K562 (cell line): Measurements from ENCODE around the gene SPTBN4. TPM values are rescaled to one million over a fixed set of nuclear protein-coding genes. Genes with fewer than 3 reads are reported as not detected.

Experiments
- BRCA1 ChIP-seq, 2 experiments: fragments of 450-650 bp in 1 of 2; sonication (generic) in 1 of 2; formaldehyde crosslinking in 1 of 2; IDR thresholded peaks; 2 replicates each; pipeline versions ENCODE4 v1.5.0 to v1.6.1; 2017 to 2020; ENCODE audit warnings: mild to moderate bottlenecking in 1 of 2, missing genetic modification reagents in 1 of 2
- CBFA2T2 ChIP-seq: fragments of 450-650 bp; conservative IDR thresholded peaks from 2 replicates; pipeline ENCODE4 v1.6.1; 2017; ENCODE audit warnings: mild to moderate bottlenecking
- CEBPB ChIP-seq: fragments of 450-650 bp; IDR thresholded peaks from 2 replicates; pipeline ENCODE4 v1.6.1; 2016; ENCODE audit warnings: missing genetic modification characterization, missing compliant biosample characterization
- CHCHD3 ChIP-seq: fragments of 250-450 bp; sonication (Bioruptor Pico); IDR thresholded peaks from 2 replicates; pipeline ENCODE4 v2.1.2; 2022; ENCODE audit warnings: mild to moderate bottlenecking
- HLTF ChIP-seq: fragments of 450-650 bp; IDR thresholded peaks from 2 replicates; pipeline ENCODE4 v1.6.1; 2016
- MED1 ChIP-seq: sonication (generic); formaldehyde crosslinking; IDR thresholded peaks from 2 replicates; pipeline ENCODE4 v1.8.1; 2023; ENCODE audit warnings: missing genetic modification reagents, borderline replicate concordance
- MTA1 ChIP-seq: fragments of 450-650 bp; IDR thresholded peaks from 2 replicates; pipeline ENCODE4 v1.6.1; 2017; ENCODE audit warnings: borderline replicate concordance
- NR2C2 ChIP-seq, 2 experiments: fragments of 200-800 bp in 1 of 2; sonication (Bioruptor generic) in 1 of 2; sonication (generic) in 1 of 2; formaldehyde crosslinking in 1 of 2; IDR thresholded peaks; 2 replicates each; pipeline versions ENCODE4 v1.6.1 to v1.8.0; 2016 to 2022; ENCODE audit warnings: mild to moderate bottlenecking in 1 of 2, missing compliant biosample characterization in 1 of 2, missing genetic modification characterization in 1 of 2, missing genetic modification reagents in 1 of 2
- RB1 ChIP-seq: fragments of 450-650 bp; IDR thresholded peaks from 2 replicates; pipeline ENCODE4 v1.6.1; 2017; ENCODE audit warnings: low read depth, mild to moderate bottlenecking
- RBM15 ChIP-seq: fragments of 200-400 bp; formaldehyde crosslinking; IDR thresholded peaks from 2 replicates; pipeline ENCODE4 v1.6.1; 2018; ENCODE audit warnings: mild to moderate bottlenecking, low read length, moderate library complexity; ENCODE audit not compliant: insufficient read depth
- SMC3 ChIP-seq: conservative IDR thresholded peaks from 2 replicates; pipeline ENCODE4 v1.6.1; 2011; ENCODE audit warnings: low read depth, low read length, improper control_type of control experiment; ENCODE audit not compliant: insufficient read depth
- TCFL5 ChIP-seq: fragments of 250-450 bp; sonication (Bioruptor Pico); conservative IDR thresholded peaks from 2 replicates; pipeline ENCODE4 v1.6.1; 2021; ENCODE audit warnings: mild to moderate bottlenecking, moderate library complexity, matching md5 sums
- ZC3H11A ChIP-seq: IDR thresholded peaks from 2 replicates; pipeline ENCODE4 v1.6.1; 2012; ENCODE audit warnings: low read depth, low read length, improper control_type of control experiment
- ZNF347 ChIP-seq: fragments of 450-650 bp; formaldehyde crosslinking; IDR thresholded peaks from 2 replicates; pipeline ENCODE4 v1.4.0; 2020; ENCODE audit warnings: low read depth, mild to moderate bottlenecking, moderate library complexity
- ZNF695 ChIP-seq: fragments of 450-650 bp; formaldehyde crosslinking; IDR thresholded peaks from 2 replicates; pipeline ENCODE4 v1.4.0; 2020; ENCODE audit warnings: mild to moderate bottlenecking, moderate library complexity
- polyA plus RNA-seq, 8 experiments: library from polyadenylated mRNA; depleted of rRNA in 4 of 8; stranded (reverse) in 5 of 8; unstranded in 3 of 8; fragments of >200 nt; fragmentation: Nextera tagmentation in 2 of 8; fragmentation: Illumina TruSeq in 1 of 8; extraction: Ambion mirVana in 2 of 8; extraction: Trizol in 1 of 8; gene quantifications; 2 replicates each; pipeline versions ENCODE4 v1.2.1 to v1.2.3, GENCODE V29; 2011 to 2014; ENCODE audit warnings: inconsistent platforms in 1 of 8, missing spikeins in 1 of 8
- total RNA-seq, 7 experiments: library from RNA; depleted of rRNA in 6 of 7; stranded (reverse); fragments of >200 nt in 6 of 7; fragmentation: Illumina TruSeq in 2 of 7; extraction: Trizol in 2 of 7; gene quantifications; 2 replicates each; pipeline versions ENCODE4 v1.2.1 to v1.2.3, GENCODE V29; 2011 to 2021; ENCODE audit warnings: low replicate concordance in 1 of 7
- TF ChIP-seq, protein P1 (sequence below), 2 experiments: IDR thresholded peaks; 2 replicates each; pipeline ENCODE4 v1.6.1; 2012; ENCODE audit warnings: improper control_type of control experiment in 2 of 2, low read depth in 2 of 2, low read length in 2 of 2, borderline replicate concordance in 1 of 2
- TF ChIP-seq, protein P2 (sequence below): fragments of 450-650 bp; IDR thresholded peaks from 2 replicates; pipeline ENCODE4 v1.6.1; 2017; ENCODE audit warnings: antibody characterized with exemption
- TF ChIP-seq, protein P3 (sequence below): sonication (generic); formaldehyde crosslinking; IDR thresholded peaks from 2 replicates; pipeline ENCODE4 v1.8.0; 2022; ENCODE audit warnings: missing genetic modification reagents, mild to moderate bottlenecking, borderline replicate concordance

Gene SPTBN4
- total and polyA plus RNA-seq, 9 of the 15 experiments (the other 6 are each of a cell fraction or from before 2014, with no cell fraction given), result 0.01 to 1.5 (median 0.86) TPM

DNA sequence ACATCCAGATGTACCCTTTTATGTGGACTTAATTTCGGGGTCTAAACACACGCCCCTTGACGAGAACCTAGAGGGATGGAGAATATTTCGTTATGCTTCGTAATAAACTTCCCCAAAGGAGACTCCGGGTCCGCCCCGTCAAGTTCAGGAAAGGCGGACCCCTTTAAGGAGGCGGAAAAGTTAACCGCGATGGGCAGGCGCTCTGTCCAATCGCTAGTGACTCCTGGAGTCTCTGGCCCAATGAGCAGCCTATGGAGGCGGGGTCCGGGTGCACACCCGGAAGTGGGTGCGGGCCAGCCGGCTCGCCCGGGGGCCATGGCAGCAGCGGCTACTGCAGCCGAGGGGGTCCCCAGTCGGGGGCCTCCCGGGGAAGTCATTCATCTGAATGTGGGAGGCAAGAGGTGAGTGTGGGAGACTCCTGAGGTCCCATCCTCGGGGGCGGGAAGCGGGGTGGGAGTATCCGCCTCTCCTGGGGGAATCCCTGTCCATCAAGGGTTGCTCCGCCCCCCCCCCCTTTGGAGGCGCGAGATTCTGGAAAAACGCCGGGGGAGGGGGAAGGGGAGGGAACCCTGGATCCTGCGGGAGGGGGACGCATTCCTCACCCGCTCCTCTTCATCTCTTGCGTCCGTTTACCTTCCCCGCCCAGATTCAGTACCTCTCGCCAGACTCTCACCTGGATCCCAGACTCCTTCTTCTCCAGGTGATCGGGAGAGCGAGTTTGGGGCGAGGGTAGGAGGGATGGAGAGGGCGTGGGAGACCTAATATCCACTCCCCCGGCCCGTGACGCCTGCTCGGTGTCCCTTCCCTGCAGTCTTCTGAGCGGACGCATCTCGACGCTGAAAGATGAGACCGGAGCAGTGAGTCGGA is 110.0 kb downstream of the SPTBN4 start, which contains the start of gene SHKBP1 (continued):
- TF ChIP-seq TCFL5 (CRISPR knock-in tag) (no peak), ZNF695 (CRISPR knock-in tag) (no peak), NR2C2 (CRISPR knock-in tag; IDR thresholded peaks at IDR 0.05) (no peak), NR2C2 (tag; IDR thresholded peaks at IDR 0.05) (no peak), ZC3H11A (no peak), MTA1 (no peak), ZNF347 (CRISPR knock-in tag) (no peak), CHCHD3 (CRISPR knock-in tag) (no peak), RBM15 (no peak), CBFA2T2 (no peak), SMC3 (no peak), HLTF (no peak), CEBPB (no peak), RB1 (no peak; the same call in 1 of the 2 replicates), MED1 (CRISPR knock-in tag) (no peak), BRCA1 (IDR thresholded peaks at IDR 0.05) (no peak), BRCA1 (CRISPR knock-in tag; IDR thresholded peaks at IDR 0.05) (no peak)
- TF ChIP-seq, protein P1, sequence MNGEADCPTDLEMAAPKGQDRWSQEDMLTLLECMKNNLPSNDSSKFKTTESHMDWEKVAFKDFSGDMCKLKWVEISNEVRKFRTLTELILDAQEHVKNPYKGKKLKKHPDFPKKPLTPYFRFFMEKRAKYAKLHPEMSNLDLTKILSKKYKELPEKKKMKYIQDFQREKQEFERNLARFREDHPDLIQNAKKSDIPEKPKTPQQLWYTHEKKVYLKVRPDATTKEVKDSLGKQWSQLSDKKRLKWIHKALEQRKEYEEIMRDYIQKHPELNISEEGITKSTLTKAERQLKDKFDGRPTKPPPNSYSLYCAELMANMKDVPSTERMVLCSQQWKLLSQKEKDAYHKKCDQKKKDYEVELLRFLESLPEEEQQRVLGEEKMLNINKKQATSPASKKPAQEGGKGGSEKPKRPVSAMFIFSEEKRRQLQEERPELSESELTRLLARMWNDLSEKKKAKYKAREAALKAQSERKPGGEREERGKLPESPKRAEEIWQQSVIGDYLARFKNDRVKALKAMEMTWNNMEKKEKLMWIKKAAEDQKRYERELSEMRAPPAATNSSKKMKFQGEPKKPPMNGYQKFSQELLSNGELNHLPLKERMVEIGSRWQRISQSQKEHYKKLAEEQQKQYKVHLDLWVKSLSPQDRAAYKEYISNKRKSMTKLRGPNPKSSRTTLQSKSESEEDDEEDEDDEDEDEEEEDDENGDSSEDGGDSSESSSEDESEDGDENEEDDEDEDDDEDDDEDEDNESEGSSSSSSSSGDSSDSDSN (IDR thresholded peaks at IDR 0.05; ENCODE audit: borderline replicate concordance in 1 of 2, low read depth in 2 of 2, low read length in 2 of 2), result no peak
- TF ChIP-seq, protein P2, sequence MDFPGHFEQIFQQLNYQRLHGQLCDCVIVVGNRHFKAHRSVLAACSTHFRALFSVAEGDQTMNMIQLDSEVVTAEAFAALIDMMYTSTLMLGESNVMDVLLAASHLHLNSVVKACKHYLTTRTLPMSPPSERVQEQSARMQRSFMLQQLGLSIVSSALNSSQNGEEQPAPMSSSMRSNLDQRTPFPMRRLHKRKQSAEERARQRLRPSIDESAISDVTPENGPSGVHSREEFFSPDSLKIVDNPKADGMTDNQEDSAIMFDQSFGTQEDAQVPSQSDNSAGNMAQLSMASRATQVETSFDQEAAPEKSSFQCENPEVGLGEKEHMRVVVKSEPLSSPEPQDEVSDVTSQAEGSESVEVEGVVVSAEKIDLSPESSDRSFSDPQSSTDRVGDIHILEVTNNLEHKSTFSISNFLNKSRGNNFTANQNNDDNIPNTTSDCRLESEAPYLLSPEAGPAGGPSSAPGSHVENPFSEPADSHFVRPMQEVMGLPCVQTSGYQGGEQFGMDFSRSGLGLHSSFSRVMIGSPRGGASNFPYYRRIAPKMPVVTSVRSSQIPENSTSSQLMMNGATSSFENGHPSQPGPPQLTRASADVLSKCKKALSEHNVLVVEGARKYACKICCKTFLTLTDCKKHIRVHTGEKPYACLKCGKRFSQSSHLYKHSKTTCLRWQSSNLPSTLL, result no peak
- TF ChIP-seq, protein P3, sequence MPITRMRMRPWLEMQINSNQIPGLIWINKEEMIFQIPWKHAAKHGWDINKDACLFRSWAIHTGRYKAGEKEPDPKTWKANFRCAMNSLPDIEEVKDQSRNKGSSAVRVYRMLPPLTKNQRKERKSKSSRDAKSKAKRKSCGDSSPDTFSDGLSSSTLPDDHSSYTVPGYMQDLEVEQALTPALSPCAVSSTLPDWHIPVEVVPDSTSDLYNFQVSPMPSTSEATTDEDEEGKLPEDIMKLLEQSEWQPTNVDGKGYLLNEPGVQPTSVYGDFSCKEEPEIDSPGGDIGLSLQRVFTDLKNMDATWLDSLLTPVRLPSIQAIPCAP (CRISPR knock-in tag), result no peak
